Testis (tissue), 3 donors: ENCODE results near the gene GRIK4. TPM values are rescaled to one million over a fixed set of nuclear protein-coding genes. Genes with fewer than 3 reads are reported as not detected.

Source experiments
- DNase-seq: peaks from one replicate; pipeline ENCODE4 v3.0.0-alpha.2; 2019
- H3K27ac ChIP-seq, 2 donors: fragments of 200-600 bp; sonication (generic); one replicate each; pipeline ENCODE4 v1.5.1; 2019
- H3K27me3 ChIP-seq: fragments of 200-600 bp; sonication (generic); one replicate; pipeline ENCODE4 v1.5.1; 2019
- H3K36me3 ChIP-seq: fragments of 200-600 bp; sonication (generic); one replicate; pipeline ENCODE4 v1.5.1; 2017; ENCODE audit warnings: low read depth; ENCODE audit errors: missing control alignments
- H3K4me1 ChIP-seq: fragments of 200-600 bp; sonication (generic); one replicate; pipeline ENCODE4 v1.5.1; 2019
- H3K4me3 ChIP-seq, 2 donors: fragments of 200-600 bp; sonication (generic); one replicate each; pipeline ENCODE4 v1.5.1; 2017 to 2019
- H3K9me3 ChIP-seq: fragments of 200-600 bp; sonication (generic); one replicate; pipeline ENCODE4 v1.5.1; 2017
- POLR2A ChIP-seq: fragments of 450-650 bp; IDR thresholded peaks from one replicate; pipeline ENCODE4 v1.6.1; 2017; ENCODE audit warnings: antibody characterized with exemption, mild to moderate bottlenecking, moderate library complexity
- WGBS, 2 donors: methylation state at CpG; one replicate each; pipeline ENCODE4 v1.1.5; 2018; 5-methylcytosine and 5-hydroxymethylcytosine counted together
- intact Hi-C: fragments of 100-400 bp; cut with DNase I; formaldehyde crosslinking; loops from one replicate; pipeline ENCODE4 v1.15.1; 2023; ENCODE audit warnings: low total_unique reads
- polyA plus RNA-seq: library from polyadenylated mRNA; stranded (reverse); fragments of 350-450 nt; fragmentation: Illumina TruSeq; extraction: RNeasy Lipid Tissue Mini Kit (QIAGEN cat#74804); gene quantifications from one replicate; pipeline ENCODE4 v1.2.3, GENCODE V29; 2014; ENCODE audit warnings: low read depth, low replicate concordance; ENCODE audit not compliant: insufficient read depth
- total RNA-seq, 2 donors: library from RNA; depleted of rRNA; stranded (reverse); fragments of >200 nt; gene quantifications; one replicate each; pipeline ENCODE4 v1.2.3, GENCODE V29; 2016
- TF ChIP-seq, protein P1 (sequence below), 3 experiments: fragments of 450-650 bp in 2 of 3; fragments of 200-600 bp in 1 of 3; sonication (generic) in 1 of 3; IDR thresholded peaks; one replicate each; pipeline ENCODE4 v1.5.1; 2016 to 2019; ENCODE audit warnings: antibody characterized with exemption in 3 of 3, mild to moderate bottlenecking in 2 of 3, moderate library complexity in 1 of 3

The GRIK4 gene
- total and polyA plus RNA-seq, 3 donors from 2014 or later, result 2.6 to 3.0 (median 2.6) TPM

GRCh38 chr11:121032546-121032945, 521.0 kb downstream of the GRIK4 start:
- Histone ChIP-seq H3K4me3 (no peak overlapping the region), H3K27me3 (no peaks in the 10 kb centered on the region), H3K27ac (no peak overlapping the region), H3K36me3 (no peaks in the 10 kb centered on the region), H3K9me3 (no peaks in the 10 kb centered on the region), H3K4me1 (no peaks in the 10 kb centered on the region)
- intact Hi-C loops, result no loop called here
- WGBS, 2 donors, result 84 to 85% methylated on average over 3 of the region's 3 CpGs
- TF ChIP-seq, protein P1, sequence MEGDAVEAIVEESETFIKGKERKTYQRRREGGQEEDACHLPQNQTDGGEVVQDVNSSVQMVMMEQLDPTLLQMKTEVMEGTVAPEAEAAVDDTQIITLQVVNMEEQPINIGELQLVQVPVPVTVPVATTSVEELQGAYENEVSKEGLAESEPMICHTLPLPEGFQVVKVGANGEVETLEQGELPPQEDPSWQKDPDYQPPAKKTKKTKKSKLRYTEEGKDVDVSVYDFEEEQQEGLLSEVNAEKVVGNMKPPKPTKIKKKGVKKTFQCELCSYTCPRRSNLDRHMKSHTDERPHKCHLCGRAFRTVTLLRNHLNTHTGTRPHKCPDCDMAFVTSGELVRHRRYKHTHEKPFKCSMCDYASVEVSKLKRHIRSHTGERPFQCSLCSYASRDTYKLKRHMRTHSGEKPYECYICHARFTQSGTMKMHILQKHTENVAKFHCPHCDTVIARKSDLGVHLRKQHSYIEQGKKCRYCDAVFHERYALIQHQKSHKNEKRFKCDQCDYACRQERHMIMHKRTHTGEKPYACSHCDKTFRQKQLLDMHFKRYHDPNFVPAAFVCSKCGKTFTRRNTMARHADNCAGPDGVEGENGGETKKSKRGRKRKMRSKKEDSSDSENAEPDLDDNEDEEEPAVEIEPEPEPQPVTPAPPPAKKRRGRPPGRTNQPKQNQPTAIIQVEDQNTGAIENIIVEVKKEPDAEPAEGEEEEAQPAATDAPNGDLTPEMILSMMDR (IDR thresholded peaks at IDR 0.05), result no peak
- TF ChIP-seq POLR2A, result no peak
- no peak for DNase-seq

DNA sequence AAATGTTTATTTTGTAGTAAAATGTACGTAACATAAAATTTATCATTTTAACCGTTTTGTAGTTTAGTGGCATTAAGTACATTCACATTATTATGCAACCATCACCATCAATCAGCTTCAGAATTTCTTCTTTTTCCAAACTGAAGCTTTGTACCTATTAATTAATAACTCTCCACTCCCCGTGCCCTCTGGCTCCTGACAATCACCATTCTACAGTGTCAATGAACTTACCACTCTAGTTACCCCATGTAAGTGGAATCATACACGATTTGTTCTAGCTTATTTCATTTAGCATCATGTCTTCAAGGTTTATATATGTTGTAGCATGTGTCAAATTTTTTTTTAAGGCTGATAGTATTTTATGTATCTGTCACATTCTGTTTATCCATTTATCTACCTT, 522.1 kb downstream of the GRIK4 start:
- Histone ChIP-seq H3K9me3 (no peaks in the 10 kb centered on the region), H3K4me1 (no peaks in the 10 kb centered on the region), H3K27ac (no peak overlapping the region), H3K36me3 (no peaks in the 10 kb centered on the region), H3K4me3 (no peak overlapping the region), H3K27me3 (no peaks in the 10 kb centered on the region)
- intact Hi-C loops, result no loop called here
- 94 to 95% methylated on average over 4 of the region's 4 CpGs for WGBS, 2 donors
- TF ChIP-seq, protein P1 (IDR thresholded peaks at IDR 0.05), result no peak
- TF ChIP-seq POLR2A, result no peak
- no peak for DNase-seq

DNA sequence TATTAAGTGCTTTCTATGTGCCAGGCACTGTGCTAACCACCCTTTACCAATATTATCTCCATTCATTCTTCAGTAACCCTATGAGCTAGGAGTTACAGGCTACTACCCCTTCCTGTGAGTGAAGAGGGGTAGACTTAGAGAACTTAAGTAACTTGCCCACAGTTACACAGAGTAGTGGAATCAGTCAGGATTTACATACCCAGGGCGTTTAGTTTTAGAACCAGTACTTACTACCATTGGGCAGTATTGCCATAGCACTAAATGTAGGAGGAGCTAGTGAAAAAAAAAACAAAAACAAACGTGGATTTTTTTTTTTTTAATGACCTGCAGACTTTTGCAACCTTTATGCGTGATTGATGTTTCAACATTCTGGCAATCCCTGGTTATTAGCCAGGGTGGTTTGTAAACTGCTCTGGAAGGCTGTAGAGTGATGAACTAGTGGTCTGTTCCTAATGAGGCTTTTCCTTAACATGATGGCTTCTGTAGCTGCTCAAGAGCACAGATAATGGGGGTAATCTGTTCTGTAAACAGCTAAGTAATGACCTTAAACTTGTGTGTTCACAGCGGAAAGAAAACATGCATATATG, 523.7 kb downstream of the GRIK4 start:
- Histone ChIP-seq H3K36me3 (no peaks in the 10 kb centered on the region), H3K4me3 (no peak overlapping the region), H3K27ac (no peak overlapping the region), H3K9me3 (no peaks in the 10 kb centered on the region), H3K27me3 (no peaks in the 10 kb centered on the region), H3K4me1 (no peaks in the 10 kb centered on the region)
- intact Hi-C loops, result no loop called here
- 71% methylated on average over 4 of the region's 4 CpGs for WGBS, 2 donors
- DNase-seq, result no peak
- no peak for TF ChIP-seq POLR2A
- TF ChIP-seq, protein P1 (IDR thresholded peaks at IDR 0.05), result no peak

DNA sequence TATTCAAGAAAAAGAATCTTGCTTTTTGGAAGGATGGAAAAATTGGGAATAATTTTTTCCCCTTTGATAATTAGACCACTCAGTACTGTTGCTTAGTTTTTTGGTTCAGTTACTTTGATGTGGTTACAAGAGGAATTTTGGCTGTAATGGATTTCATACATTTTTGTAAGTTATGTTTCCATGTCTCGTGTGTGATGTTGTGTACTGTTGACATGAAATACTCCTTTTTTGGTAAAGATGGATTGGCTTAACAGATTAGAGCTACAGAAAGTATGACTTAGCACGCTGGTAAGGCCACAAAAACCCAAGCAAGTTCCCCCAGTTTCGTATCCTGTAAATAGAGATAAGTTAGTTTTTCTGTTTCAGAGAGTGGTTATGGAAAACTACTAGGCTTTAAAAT, 524.2 kb downstream of the GRIK4 start:
- Histone ChIP-seq H3K27me3 (no peaks in the 10 kb centered on the region), H3K4me1 (no peaks in the 10 kb centered on the region), H3K36me3 (no peaks in the 10 kb centered on the region), H3K9me3 (no peaks in the 10 kb centered on the region), H3K4me3 (no peak overlapping the region), H3K27ac (no peak overlapping the region)
- WGBS, 2 donors, result 72 to 82% methylated on average over 3 of the region's 3 CpGs
- TF ChIP-seq, protein P1 (IDR thresholded peaks at IDR 0.05), result no peak
- TF ChIP-seq POLR2A, result no peak
- no peak for DNase-seq
- intact Hi-C loops, result no loop called here

GRCh38 chr11:121037016-121037415, 525.5 kb downstream of the GRIK4 start:
- Histone ChIP-seq H3K9me3 (no peaks in the 10 kb centered on the region), H3K27ac (no peak overlapping the region), H3K36me3 (no peaks in the 10 kb centered on the region), H3K27me3 (no peaks in the 10 kb centered on the region), H3K4me3 (no peak overlapping the region), H3K4me1 (peaks cover 4% of the 10 kb centered on the region)
- DNase-seq, result no peak
- no peak for TF ChIP-seq POLR2A
- TF ChIP-seq, protein P1 (IDR thresholded peaks at IDR 0.05), result no peak
- intact Hi-C loops, result no loop called here
- WGBS, 2 donors, result 64 to 82% methylated on average over 1 of the region's 1 CpG
